GM23338 (cell line): ENCODE results near the gene CASP3. TPM values are rescaled to one million over a fixed set of nuclear protein-coding genes. Genes with fewer than 3 reads are reported as not detected.
"Not testable (repeated sequence)": the region's sequence is repeated elsewhere in the genome, so short reads cannot be mapped to it uniquely, and the experiment has no call there.

Source experiments
- ATAC-seq: fragments of 200-7000 bp; cut with Tn5 transposase; 3 replicates; pipeline ENCODE4 v1.9.1; 2020
- DNase-seq: peaks from one replicate; pipeline ENCODE4 v3.0.0-alpha.2; 2015; ENCODE audit warnings: low spot score
- H2AFZ ChIP-seq: fragments of 200-600 bp; sonication (generic); 2 replicates; pipeline ENCODE4 v1.8.0; 2016; ENCODE audit warnings: antibody characterized with exemption, mild to moderate bottlenecking, moderate library complexity
- H3F3A ChIP-seq: fragments of 200-600 bp; sonication (generic); replicated peaks from 2 replicates; pipeline ENCODE4 v1.8.0; 2017; ENCODE audit warnings: antibody characterized with exemption, mixed run types, low read depth
- H3K27ac ChIP-seq: fragments of 200-600 bp; sonication (generic); 2 replicates; pipeline ENCODE4 v1.6.1; 2016; ENCODE audit warnings: low read depth
- H3K27me3 ChIP-seq: fragments of 200-600 bp; sonication (generic); 2 replicates; pipeline ENCODE4 v1.8.0; 2016; ENCODE audit warnings: mild to moderate bottlenecking, mixed run types, moderate library complexity; ENCODE audit not compliant: insufficient read depth
- H3K36me3 ChIP-seq: fragments of 200-600 bp; sonication (generic); 2 replicates; pipeline ENCODE4 v1.8.0; 2016; ENCODE audit warnings: mild to moderate bottlenecking; ENCODE audit not compliant: insufficient read depth
- H3K4me1 ChIP-seq: fragments of 200-600 bp; sonication (generic); 2 replicates; pipeline ENCODE4 v1.8.0; 2016; ENCODE audit warnings: mild to moderate bottlenecking, moderate library complexity; ENCODE audit not compliant: insufficient read depth
- H3K4me2 ChIP-seq: fragments of 200-600 bp; sonication (generic); 2 replicates; pipeline ENCODE4 v1.7.1; 2017; ENCODE audit warnings: mixed run types
- H3K4me3 ChIP-seq: fragments of 200-600 bp; sonication (generic); 2 replicates; pipeline ENCODE4 v1.6.1; 2016; ENCODE audit warnings: mixed run types
- H3K79me2 ChIP-seq: fragments of 200-600 bp; sonication (generic); replicated peaks from 2 replicates; pipeline ENCODE4 v1.8.0; 2017; ENCODE audit warnings: mild to moderate bottlenecking; ENCODE audit not compliant: insufficient read depth
- H3K9me2 ChIP-seq: fragments of 200-600 bp; sonication (generic); 2 replicates; pipeline ENCODE4 v1.8.0; 2017; ENCODE audit not compliant: insufficient read depth
- H4K20me1 ChIP-seq: fragments of 200-600 bp; sonication (generic); replicated peaks from 2 replicates; pipeline ENCODE4 v1.8.0; 2017; ENCODE audit warnings: mild to moderate bottlenecking; ENCODE audit not compliant: insufficient read depth
- H3K27ac Mint-ChIP-seq: 2 replicates; pipeline ENCODE4 v1.8.0; 2020; ENCODE audit warnings: inconsistent platforms, mild to moderate bottlenecking, moderate library complexity, mixed read lengths
- H3K27me3 Mint-ChIP-seq: 3 replicates; pipeline ENCODE4 v1.8.0; 2022; ENCODE audit warnings: low read depth, mild to moderate bottlenecking, moderate library complexity, mixed read lengths, inconsistent platforms; ENCODE audit not compliant: insufficient read depth, poor library complexity
- H3K36me3 Mint-ChIP-seq: 3 replicates; pipeline ENCODE4 v1.8.0; 2021; ENCODE audit warnings: low read depth, mild to moderate bottlenecking, inconsistent platforms, moderate library complexity, mixed read lengths
- H3K4me1 Mint-ChIP-seq: 3 replicates; pipeline ENCODE4 v1.8.0; 2020; ENCODE audit warnings: mild to moderate bottlenecking, inconsistent platforms, mixed read lengths
- H3K4me3 Mint-ChIP-seq: 3 replicates; pipeline ENCODE4 v1.8.0; 2021; ENCODE audit warnings: moderate library complexity, mild to moderate bottlenecking, inconsistent platforms, mixed read lengths
- H3K9me3 Mint-ChIP-seq: 3 replicates; pipeline ENCODE4 v1.8.0; 2020; ENCODE audit warnings: moderate library complexity, mild to moderate bottlenecking, inconsistent platforms, mixed read lengths
- CREB1 ChIP-seq: fragments of 250-450 bp; sonication (Bioruptor Pico); IDR thresholded peaks from 2 replicates; pipeline ENCODE4 v1.5.0; 2020; ENCODE audit warnings: low read depth, mild to moderate bottlenecking, moderate library complexity
- NANOG ChIP-seq: IDR thresholded peaks from 2 replicates; pipeline ENCODE4 v1.6.1; 2016; ENCODE audit warnings: antibody characterized with exemption, borderline replicate concordance
- STAT1 ChIP-seq: IDR thresholded peaks from one replicate; pipeline ENCODE4 v1.6.1; 2016; ENCODE audit warnings: antibody characterized with exemption; ENCODE audit not compliant: unreplicated experiment
- ZNF114 ChIP-seq: fragments of 250-450 bp; sonication (Bioruptor Pico); IDR thresholded peaks from 2 replicates; pipeline ENCODE4 v1.5.0; 2020; ENCODE audit warnings: mild to moderate bottlenecking, moderate library complexity
- ZNF331 ChIP-seq: fragments of 250-450 bp; sonication (Bioruptor Pico); IDR thresholded peaks from 2 replicates; pipeline ENCODE4 v1.5.0; 2020; ENCODE audit warnings: low read depth, mild to moderate bottlenecking, moderate library complexity
- polyA plus RNA-seq: library from polyadenylated mRNA; unstranded; fragments of >200 nt; fragmentation: Nextera tagmentation; extraction: Ambion mirVana; gene quantifications from 2 replicates; pipeline ENCODE4 v1.2.1, GENCODE V29; 2016
- total RNA-seq: library from RNA; depleted of rRNA; stranded (reverse); fragments of >200 nt; shearing (Covaris generic); gene quantifications from 2 replicates; pipeline ENCODE4 v1.2.3, GENCODE V29; 2014
- TF ChIP-seq, protein P1 (sequence below): IDR thresholded peaks from one replicate; pipeline ENCODE4 v1.6.1; 2018; ENCODE audit warnings: antibody characterized with exemption; ENCODE audit not compliant: unreplicated experiment

CASP3 gene
- total and polyA plus RNA-seq, 2 experiments from 2014 or later = 50.5 to 84.4 TPM

DNA sequence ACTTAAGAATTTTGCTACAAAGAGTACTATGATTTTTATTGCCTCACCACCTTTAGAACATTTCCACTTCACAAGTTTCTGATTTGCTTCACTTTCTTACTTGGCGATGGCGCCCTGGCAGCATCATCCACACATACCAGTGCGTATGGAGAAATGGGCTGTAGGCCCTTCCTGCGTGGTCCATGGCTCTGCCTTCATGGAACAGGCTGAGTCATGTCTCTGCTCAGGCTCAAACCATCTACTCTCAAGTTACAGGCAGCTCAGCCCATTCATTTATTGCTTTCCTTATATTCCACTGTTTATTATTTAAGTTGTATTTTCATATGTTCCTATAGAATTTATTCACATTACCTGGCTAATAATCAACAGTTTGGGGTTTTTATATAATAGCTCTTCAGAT is 21.1 kb downstream of the CASP3 start:
- no peaks in the 10 kb centered on the region for H3K27me3 ChIP-seq
- H3K4me1 ChIP-seq = peaks cover 16% of the 10 kb centered on the region
- no peak overlapping the region for H3K27ac ChIP-seq
- H3F3A ChIP-seq = no peaks in the 10 kb centered on the region
- Mint-ChIP-seq H3K4me1 (peaks cover 39% of the 10 kb centered on the region), H3K4me3 (no peak overlapping the region), H3K9me3 (no peaks in the 10 kb centered on the region; the same call in 2 of the 3 replicates), H3K27ac (no peak overlapping the region), H3K36me3 (peaks cover 88% of the 10 kb centered on the region), H3K27me3 (peaks cover 2% of the 10 kb centered on the region)
- H3K4me3 ChIP-seq = no peak overlapping the region
- no peak overlapping the region for H3K4me2 ChIP-seq
- no peaks in the 10 kb centered on the region; the same call in 1 of the 2 replicates for H3K79me2 ChIP-seq
- TF ChIP-seq, protein P1, sequence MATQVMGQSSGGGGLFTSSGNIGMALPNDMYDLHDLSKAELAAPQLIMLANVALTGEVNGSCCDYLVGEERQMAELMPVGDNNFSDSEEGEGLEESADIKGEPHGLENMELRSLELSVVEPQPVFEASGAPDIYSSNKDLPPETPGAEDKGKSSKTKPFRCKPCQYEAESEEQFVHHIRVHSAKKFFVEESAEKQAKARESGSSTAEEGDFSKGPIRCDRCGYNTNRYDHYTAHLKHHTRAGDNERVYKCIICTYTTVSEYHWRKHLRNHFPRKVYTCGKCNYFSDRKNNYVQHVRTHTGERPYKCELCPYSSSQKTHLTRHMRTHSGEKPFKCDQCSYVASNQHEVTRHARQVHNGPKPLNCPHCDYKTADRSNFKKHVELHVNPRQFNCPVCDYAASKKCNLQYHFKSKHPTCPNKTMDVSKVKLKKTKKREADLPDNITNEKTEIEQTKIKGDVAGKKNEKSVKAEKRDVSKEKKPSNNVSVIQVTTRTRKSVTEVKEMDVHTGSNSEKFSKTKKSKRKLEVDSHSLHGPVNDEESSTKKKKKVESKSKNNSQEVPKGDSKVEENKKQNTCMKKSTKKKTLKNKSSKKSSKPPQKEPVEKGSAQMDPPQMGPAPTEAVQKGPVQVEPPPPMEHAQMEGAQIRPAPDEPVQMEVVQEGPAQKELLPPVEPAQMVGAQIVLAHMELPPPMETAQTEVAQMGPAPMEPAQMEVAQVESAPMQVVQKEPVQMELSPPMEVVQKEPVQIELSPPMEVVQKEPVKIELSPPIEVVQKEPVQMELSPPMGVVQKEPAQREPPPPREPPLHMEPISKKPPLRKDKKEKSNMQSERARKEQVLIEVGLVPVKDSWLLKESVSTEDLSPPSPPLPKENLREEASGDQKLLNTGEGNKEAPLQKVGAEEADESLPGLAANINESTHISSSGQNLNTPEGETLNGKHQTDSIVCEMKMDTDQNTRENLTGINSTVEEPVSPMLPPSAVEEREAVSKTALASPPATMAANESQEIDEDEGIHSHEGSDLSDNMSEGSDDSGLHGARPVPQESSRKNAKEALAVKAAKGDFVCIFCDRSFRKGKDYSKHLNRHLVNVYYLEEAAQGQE = no peak
- TF ChIP-seq ZNF114 (CRISPR knock-in tag) (no peak), STAT1 (no peak), NANOG (no peak), ZNF331 (no peak)
- ATAC-seq = no peak
- no peak overlapping the region for H2AFZ ChIP-seq
- H4K20me1 ChIP-seq = no peaks in the 10 kb centered on the region
- no peak for DNase-seq
- no peaks in the 10 kb centered on the region for H3K9me2 ChIP-seq
- peaks cover 22% of the 10 kb centered on the region for H3K36me3 ChIP-seq

DNA sequence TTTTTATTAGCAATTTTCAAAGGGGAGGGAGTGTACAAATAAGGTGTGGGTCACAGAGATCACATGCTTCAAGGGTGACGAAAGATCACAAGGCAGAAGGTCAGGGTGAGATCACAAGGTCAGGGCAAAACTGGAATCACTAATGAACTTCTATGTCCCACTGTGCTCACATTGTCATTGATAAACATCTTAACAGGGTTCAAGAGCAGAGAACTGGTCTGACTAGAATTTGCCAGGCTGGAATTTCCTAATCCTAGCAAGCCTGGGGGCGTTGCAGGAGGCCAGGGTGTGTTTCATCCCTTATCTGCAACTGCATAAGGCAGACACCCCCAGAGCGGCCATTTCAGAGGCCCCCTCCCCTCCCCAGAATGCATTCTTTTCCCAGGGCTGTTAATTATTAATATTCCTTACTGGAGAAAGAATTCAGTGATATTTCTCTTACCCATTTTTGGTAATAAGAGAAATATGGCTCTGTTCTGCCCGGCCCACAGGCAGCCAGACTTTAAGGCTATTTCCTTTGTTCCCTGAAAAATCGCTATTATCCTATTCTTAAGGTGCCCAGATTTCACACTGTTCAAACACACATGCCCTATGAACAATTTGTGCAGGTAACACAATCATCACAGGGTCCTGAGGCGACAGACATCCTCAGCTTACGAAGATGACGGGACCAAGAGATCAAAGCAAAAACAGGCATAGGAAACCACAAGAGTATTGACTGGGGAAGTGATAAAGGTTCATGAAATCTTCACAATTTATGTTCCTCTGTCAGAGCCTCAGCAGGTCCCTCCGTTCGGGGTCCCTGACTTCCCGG is 23.3 kb downstream of the CASP3 start:
- H3K9me3 Mint-ChIP-seq = not testable (repeated sequence)
- H3K4me2 ChIP-seq = peak overlapping the region; percentile 36; the same call in 1 of the 2 replicates
- peak; percentile 76 for DNase-seq

More for the DNA sequence above, 23.3 kb downstream of the CASP3 start:
- H3K27ac ChIP-seq = peak overlapping the region; percentile 86
- peak; percentile 50 for ATAC-seq
- H3K79me2 ChIP-seq, H2AFZ ChIP-seq, H3K4me3 ChIP-seq, H3K27me3 ChIP-seq, H3K9me2 ChIP-seq, H3K27me3 Mint-ChIP-seq, H4K20me1 ChIP-seq, H3F3A ChIP-seq: not testable (repeated sequence)
- Mint-ChIP-seq H3K4me1 (peaks cover 39% of the 10 kb centered on the region), H3K36me3 (peaks cover 83% of the 10 kb centered on the region), H3K4me3 (peak overlapping the region; percentile 30; the same call in 2 of the 3 replicates), H3K27ac (peak overlapping the region; percentile 96)
- TF ChIP-seq CREB1 (CRISPR knock-in tag) (peak; percentile 65), NANOG (peak; percentile 12; the same call in 1 of the 2 replicates)
- peaks cover 16% of the 10 kb centered on the region for H3K4me1 ChIP-seq
- H3K36me3 ChIP-seq = peaks cover 17% of the 10 kb centered on the region; the same call in 1 of the 2 replicates
